ENCODE data around the gene MARCO. TPM values are rescaled to one million over a fixed set of nuclear protein-coding genes. Genes with fewer than 3 reads are reported as not detected.
A peak's percentile ranks its signal among the peaks of the same experiment; 100 is the strongest.

The MARCO gene
- total RNA-seq, 1 donor from 2014 or later = not detected

- Mint-ChIP-seq H3K9me3 (ENCODE audit: unreplicated experiment) (peaks cover 9% of the 10 kb centered on the region), H3K27ac (ENCODE audit: unreplicated experiment) (no peak overlapping the region), H3K4me3 (ENCODE audit: unreplicated experiment) (no peak overlapping the region), H3K27me3 (ENCODE audit: low read depth, unreplicated experiment) (peaks cover 46% of the 10 kb centered on the region), H3K36me3 (ENCODE audit: low read depth, unreplicated experiment) (peaks cover 3% of the 10 kb centered on the region), H3K4me1 (ENCODE audit: low read depth, unreplicated experiment) (peaks cover 10% of the 10 kb centered on the region)
- no peak overlapping the region for H2AFZ ChIP-seq (ENCODE audit: low read depth, low read length)
- no peaks in the 10 kb centered on the region for H3K27me3 ChIP-seq (ENCODE audit: insufficient read depth, low read length)
- no peak overlapping the region for H3K9ac ChIP-seq (ENCODE audit: low read length)
- H4K20me1 ChIP-seq (ENCODE audit: insufficient read depth, low read length) = no peaks in the 10 kb centered on the region
- H3K9me3 ChIP-seq (ENCODE audit: insufficient read depth, low read depth, low read length) = no peaks in the 10 kb centered on the region
- no peaks in the 10 kb centered on the region for H3K36me3 ChIP-seq (ENCODE audit: insufficient read depth, low read length)
- no peak overlapping the region for H3K4me3 ChIP-seq (ENCODE audit: insufficient read depth, low read depth, low read length)
- DNase-seq (ENCODE audit: low read depth) (no peak), FAIRE-seq (no peak)
- H3K4me1 ChIP-seq (ENCODE audit: insufficient read depth, low read length) = no peaks in the 10 kb centered on the region
- H3K79me2 ChIP-seq (ENCODE audit: insufficient read depth, low read length) = no peaks in the 10 kb centered on the region
- H3K27ac ChIP-seq (ENCODE audit: low read depth, low read length) = no peak overlapping the region
- no peak overlapping the region for H3K4me2 ChIP-seq (ENCODE audit: low read length)
- TF ChIP-seq, protein P1, sequence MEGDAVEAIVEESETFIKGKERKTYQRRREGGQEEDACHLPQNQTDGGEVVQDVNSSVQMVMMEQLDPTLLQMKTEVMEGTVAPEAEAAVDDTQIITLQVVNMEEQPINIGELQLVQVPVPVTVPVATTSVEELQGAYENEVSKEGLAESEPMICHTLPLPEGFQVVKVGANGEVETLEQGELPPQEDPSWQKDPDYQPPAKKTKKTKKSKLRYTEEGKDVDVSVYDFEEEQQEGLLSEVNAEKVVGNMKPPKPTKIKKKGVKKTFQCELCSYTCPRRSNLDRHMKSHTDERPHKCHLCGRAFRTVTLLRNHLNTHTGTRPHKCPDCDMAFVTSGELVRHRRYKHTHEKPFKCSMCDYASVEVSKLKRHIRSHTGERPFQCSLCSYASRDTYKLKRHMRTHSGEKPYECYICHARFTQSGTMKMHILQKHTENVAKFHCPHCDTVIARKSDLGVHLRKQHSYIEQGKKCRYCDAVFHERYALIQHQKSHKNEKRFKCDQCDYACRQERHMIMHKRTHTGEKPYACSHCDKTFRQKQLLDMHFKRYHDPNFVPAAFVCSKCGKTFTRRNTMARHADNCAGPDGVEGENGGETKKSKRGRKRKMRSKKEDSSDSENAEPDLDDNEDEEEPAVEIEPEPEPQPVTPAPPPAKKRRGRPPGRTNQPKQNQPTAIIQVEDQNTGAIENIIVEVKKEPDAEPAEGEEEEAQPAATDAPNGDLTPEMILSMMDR (IDR thresholded peaks at IDR 0.05; ENCODE audit: insufficient read depth, low read depth, low read length) = no peak
- TF ChIP-seq EZH2 (IDR thresholded peaks at IDR 0.05; ENCODE audit: insufficient read depth, low read length) = no peak
Measured at GRCh38 chr2:118911166-118911856, 30.7 kb upstream of the MARCO start.

DNA sequence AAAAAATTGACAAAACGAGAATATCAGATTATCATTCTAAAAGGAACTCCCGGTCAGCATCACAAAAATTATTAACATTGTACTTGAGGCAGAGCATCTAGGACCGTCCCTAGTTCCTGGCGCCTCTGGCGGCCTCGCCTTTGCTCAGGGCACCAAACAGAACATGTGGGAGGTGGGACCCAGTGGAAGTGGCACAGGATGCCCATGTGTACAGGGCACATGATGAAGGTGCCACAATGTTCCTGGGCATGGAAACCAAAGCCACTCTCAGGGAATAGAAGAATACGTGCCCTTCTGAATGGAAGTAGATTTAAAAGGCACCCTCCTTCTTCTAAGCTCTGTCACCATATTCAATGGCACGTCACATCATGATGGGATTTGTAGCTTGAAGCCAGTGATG, 30.1 kb upstream of the MARCO start:
- H3K4me1 ChIP-seq (ENCODE audit: insufficient read depth, low read length) = no peaks in the 10 kb centered on the region
- no peaks in the 10 kb centered on the region for H3K9me3 ChIP-seq (ENCODE audit: insufficient read depth, low read depth, low read length)
- H3K4me3 Mint-ChIP-seq (ENCODE audit: unreplicated experiment) = no peak overlapping the region
- no peaks in the 10 kb centered on the region for H3K36me3 ChIP-seq (ENCODE audit: insufficient read depth, low read length)
- FAIRE-seq (no peak), DNase-seq (ENCODE audit: low read depth) (no peak)
- H3K9me3 Mint-ChIP-seq (ENCODE audit: unreplicated experiment) = peaks cover 8% of the 10 kb centered on the region
- H3K36me3 Mint-ChIP-seq (ENCODE audit: low read depth, unreplicated experiment) = peaks cover 3% of the 10 kb centered on the region
- no peak overlapping the region for H3K27ac ChIP-seq (ENCODE audit: low read depth, low read length)
- no peaks in the 10 kb centered on the region for H3K27me3 ChIP-seq (ENCODE audit: insufficient read depth, low read length)
- peaks cover 46% of the 10 kb centered on the region for H3K27me3 Mint-ChIP-seq (ENCODE audit: low read depth, unreplicated experiment)
- no peaks in the 10 kb centered on the region for H4K20me1 ChIP-seq (ENCODE audit: insufficient read depth, low read length)
- H3K4me1 Mint-ChIP-seq (ENCODE audit: low read depth, unreplicated experiment) = peaks cover 10% of the 10 kb centered on the region
- H3K79me2 ChIP-seq (ENCODE audit: insufficient read depth, low read length) = no peaks in the 10 kb centered on the region
- no peak overlapping the region for H3K27ac Mint-ChIP-seq (ENCODE audit: unreplicated experiment)
- H3K9ac ChIP-seq (ENCODE audit: low read length) = no peak overlapping the region
- TF ChIP-seq, protein P1 (IDR thresholded peaks at IDR 0.05; ENCODE audit: insufficient read depth, low read depth, low read length) = no peak
- no peak for TF ChIP-seq EZH2 (IDR thresholded peaks at IDR 0.05; ENCODE audit: insufficient read depth, low read length)
- no peak overlapping the region for H3K4me2 ChIP-seq (ENCODE audit: low read length)
- no peak overlapping the region for H2AFZ ChIP-seq (ENCODE audit: low read depth, low read length)
- no peak overlapping the region for H3K4me3 ChIP-seq (ENCODE audit: insufficient read depth, low read depth, low read length)

- H3K9ac ChIP-seq (ENCODE audit: low read length) = no peak overlapping the region
- Mint-ChIP-seq H3K36me3 (ENCODE audit: low read depth, unreplicated experiment) (peaks cover 3% of the 10 kb centered on the region), H3K4me3 (ENCODE audit: unreplicated experiment) (no peak overlapping the region), H3K4me1 (ENCODE audit: low read depth, unreplicated experiment) (peaks cover 10% of the 10 kb centered on the region), H3K27ac (ENCODE audit: unreplicated experiment) (peak overlapping the region; percentile 73), H3K9me3 (ENCODE audit: unreplicated experiment) (peaks cover 5% of the 10 kb centered on the region), H3K27me3 (ENCODE audit: low read depth, unreplicated experiment) (peaks cover 38% of the 10 kb centered on the region)
- no peaks in the 10 kb centered on the region for H3K79me2 ChIP-seq (ENCODE audit: insufficient read depth, low read length)
- H3K4me1 ChIP-seq (ENCODE audit: insufficient read depth, low read length) = no peaks in the 10 kb centered on the region
- no peaks in the 10 kb centered on the region for H3K9me3 ChIP-seq (ENCODE audit: insufficient read depth, low read depth, low read length)
- H2AFZ ChIP-seq (ENCODE audit: low read depth, low read length) = no peak overlapping the region
- no peak overlapping the region for H3K4me3 ChIP-seq (ENCODE audit: insufficient read depth, low read depth, low read length)
- no peak overlapping the region for H3K4me2 ChIP-seq (ENCODE audit: low read length)
- no peaks in the 10 kb centered on the region for H3K36me3 ChIP-seq (ENCODE audit: insufficient read depth, low read length)
- TF ChIP-seq, protein P1 (IDR thresholded peaks at IDR 0.05; ENCODE audit: insufficient read depth, low read depth, low read length) = no peak
- no peak for TF ChIP-seq EZH2 (IDR thresholded peaks at IDR 0.05; ENCODE audit: insufficient read depth, low read length)
- DNase-seq (ENCODE audit: low read depth) (no peak), FAIRE-seq (no peak)
- H3K27me3 ChIP-seq (ENCODE audit: insufficient read depth, low read length) = no peaks in the 10 kb centered on the region
- no peaks in the 10 kb centered on the region for H4K20me1 ChIP-seq (ENCODE audit: insufficient read depth, low read length)
- H3K27ac ChIP-seq (ENCODE audit: low read depth, low read length) = no peak overlapping the region
Measured at GRCh38 chr2:118913131-118913802, 28.7 kb upstream of the MARCO start.

All from astrocyte (in vitro differentiated cells and primary cell).